Upper lobe of left lung (tissue), 6 donors: Measurements from ENCODE around the gene FBXL20. TPM values are rescaled to one million over a fixed set of nuclear protein-coding genes. Genes with fewer than 3 reads are reported as not detected.
A peak's percentile ranks its signal among the peaks of the same experiment; 100 is the strongest.

Experiments
- ATAC-seq, 2 donors: fragments of 200-7000 bp; cut with Tn5 transposase; one replicate each; pipeline ENCODE4 v1.9.1; 2022; ENCODE audit warnings: mild to moderate bottlenecking in 2 of 2, moderate library complexity in 2 of 2; ENCODE audit not compliant: low FRiP score in 2 of 2
- DNase-seq, 2 donors: peaks; one replicate each; pipeline ENCODE4 v3.0.0-alpha.2; 2019 to 2020
- H3K27ac ChIP-seq, 4 donors: fragments of 200-600 bp; sonication (generic); one replicate each; pipeline ENCODE4 v1.5.1; 2016 to 2019
- H3K27me3 ChIP-seq, 4 donors: fragments of 200-600 bp; sonication (generic); one replicate each; pipeline ENCODE4 v1.5.1; 2017 to 2019
- H3K36me3 ChIP-seq, 4 donors: fragments of 200-600 bp; sonication (generic); one replicate each; pipeline ENCODE4 v1.5.1; 2016 to 2019
- H3K4me1 ChIP-seq, 4 donors: fragments of 200-600 bp; sonication (generic); one replicate each; pipeline ENCODE4 v1.5.1; 2018 to 2019
- H3K4me3 ChIP-seq, 4 donors: fragments of 200-600 bp; sonication (generic); one replicate each; pipeline ENCODE4 v1.5.1; 2017 to 2019; ENCODE audit warnings: mild to moderate bottlenecking in 2 of 4, moderate library complexity in 1 of 4
- H3K9me3 ChIP-seq, 4 donors: fragments of 200-600 bp; sonication (generic); one replicate each; pipeline ENCODE4 v1.5.1; 2018 to 2019
- EP300 ChIP-seq, 4 donors: sonication (generic); formaldehyde crosslinking; IDR thresholded peaks; one replicate each; pipeline ENCODE4 v1.5.1; 2017; ENCODE audit warnings: antibody characterized with exemption in 4 of 4, control low read depth in 2 of 4
- POLR2A ChIP-seq, 4 donors: fragments of 450-650 bp; IDR thresholded peaks; one replicate each; pipeline ENCODE4 v1.5.1; 2016 to 2017; ENCODE audit warnings: antibody characterized with exemption in 4 of 4, mild to moderate bottlenecking in 2 of 4
- POLR2AphosphoS5 ChIP-seq, 2 donors: sonication (generic); formaldehyde crosslinking; IDR thresholded peaks; one replicate each; pipeline ENCODE4 v1.5.1; 2017; ENCODE audit warnings: antibody characterized with exemption in 2 of 2
- WGBS, 2 donors: methylation state at CpG; one replicate each; pipeline ENCODE4 v1.1.5; 2017 to 2018; 5-methylcytosine and 5-hydroxymethylcytosine counted together
- total RNA-seq, 6 donors: library from RNA; depleted of rRNA in 4 of 6; stranded (reverse); fragments of >200 nt in 4 of 6; gene quantifications; one replicate each; pipeline versions ENCODE4 v1.1.0 to v1.2.1, GENCODE V29; 2016 to 2021
- TF ChIP-seq, protein P1 (sequence below), 6 experiments: fragments of 450-650 bp in 4 of 6; fragments of 200-600 bp in 2 of 6; sonication (generic) in 2 of 6; IDR thresholded peaks; one replicate each; pipeline ENCODE4 v1.5.1; 2016 to 2019; ENCODE audit warnings: antibody characterized with exemption in 6 of 6
- donor health status: DM: no; HTN: no; CAD: no; lungs with moderate emphysema.
- donor health status: DM: no; HTN: yes; CAD: no; lungs with severe emphysema.

Gene FBXL20
- total RNA-seq, 6 donors from 2014 or later = 7.6 to 53.4 (median 30.4) TPM

DNA sequence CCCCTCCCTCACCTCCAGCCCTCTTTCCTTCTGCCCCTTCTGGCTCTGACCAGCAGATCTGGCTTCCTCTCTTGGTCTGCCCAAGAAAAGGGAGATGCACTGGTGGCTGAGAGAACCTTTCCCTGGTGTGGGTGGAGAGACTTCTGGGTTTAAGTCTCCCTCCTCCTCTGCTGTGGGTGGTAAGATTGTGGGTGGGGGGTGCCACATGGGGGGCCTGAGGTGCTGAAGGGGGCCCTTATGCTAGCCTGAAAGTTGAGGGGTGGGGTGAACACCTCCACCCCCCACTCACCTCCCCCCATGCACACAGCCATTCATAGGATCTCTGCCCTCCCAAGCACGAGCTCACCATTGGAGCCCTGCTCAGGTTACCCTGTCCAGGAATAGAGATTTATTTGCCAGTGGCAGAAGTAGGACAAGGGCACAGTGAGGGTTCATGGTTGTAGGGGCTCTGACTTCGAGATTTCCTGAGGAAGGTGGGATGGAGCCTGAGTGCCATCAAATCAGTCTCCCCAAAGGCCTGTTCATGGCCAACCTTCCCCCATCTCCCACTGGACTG is 174.0 kb downstream of the FBXL20 start:
- Histone ChIP-seq H3K9me3 (no peaks in the 10 kb centered on the region), H3K4me1 (peaks cover 24 to 36% (median 33%) of the 10 kb centered on the region in 4 donors), H3K36me3 (no peaks in the 10 kb centered on the region), H3K4me3 (no peak overlapping the region), H3K27me3 (peaks cover 0 to 30% (median 17%) of the 10 kb centered on the region in 4 donors), H3K27ac (no peak overlapping the region)
- TF ChIP-seq, protein P1, sequence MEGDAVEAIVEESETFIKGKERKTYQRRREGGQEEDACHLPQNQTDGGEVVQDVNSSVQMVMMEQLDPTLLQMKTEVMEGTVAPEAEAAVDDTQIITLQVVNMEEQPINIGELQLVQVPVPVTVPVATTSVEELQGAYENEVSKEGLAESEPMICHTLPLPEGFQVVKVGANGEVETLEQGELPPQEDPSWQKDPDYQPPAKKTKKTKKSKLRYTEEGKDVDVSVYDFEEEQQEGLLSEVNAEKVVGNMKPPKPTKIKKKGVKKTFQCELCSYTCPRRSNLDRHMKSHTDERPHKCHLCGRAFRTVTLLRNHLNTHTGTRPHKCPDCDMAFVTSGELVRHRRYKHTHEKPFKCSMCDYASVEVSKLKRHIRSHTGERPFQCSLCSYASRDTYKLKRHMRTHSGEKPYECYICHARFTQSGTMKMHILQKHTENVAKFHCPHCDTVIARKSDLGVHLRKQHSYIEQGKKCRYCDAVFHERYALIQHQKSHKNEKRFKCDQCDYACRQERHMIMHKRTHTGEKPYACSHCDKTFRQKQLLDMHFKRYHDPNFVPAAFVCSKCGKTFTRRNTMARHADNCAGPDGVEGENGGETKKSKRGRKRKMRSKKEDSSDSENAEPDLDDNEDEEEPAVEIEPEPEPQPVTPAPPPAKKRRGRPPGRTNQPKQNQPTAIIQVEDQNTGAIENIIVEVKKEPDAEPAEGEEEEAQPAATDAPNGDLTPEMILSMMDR (IDR thresholded peaks at IDR 0.05) = no peak
- TF ChIP-seq EP300 (IDR thresholded peaks at IDR 0.05) (no peak), POLR2A (IDR thresholded peaks at IDR 0.05) (no peak), POLR2AphosphoS5 (IDR thresholded peaks at IDR 0.05) (no peak)
- ATAC-seq (no peak), DNase-seq (no peak)
- 90% methylated on average over 2 of the region's 2 CpGs; no CpG with 5 or more reads in 1 of the 2 donors for WGBS, 2 donors

DNA sequence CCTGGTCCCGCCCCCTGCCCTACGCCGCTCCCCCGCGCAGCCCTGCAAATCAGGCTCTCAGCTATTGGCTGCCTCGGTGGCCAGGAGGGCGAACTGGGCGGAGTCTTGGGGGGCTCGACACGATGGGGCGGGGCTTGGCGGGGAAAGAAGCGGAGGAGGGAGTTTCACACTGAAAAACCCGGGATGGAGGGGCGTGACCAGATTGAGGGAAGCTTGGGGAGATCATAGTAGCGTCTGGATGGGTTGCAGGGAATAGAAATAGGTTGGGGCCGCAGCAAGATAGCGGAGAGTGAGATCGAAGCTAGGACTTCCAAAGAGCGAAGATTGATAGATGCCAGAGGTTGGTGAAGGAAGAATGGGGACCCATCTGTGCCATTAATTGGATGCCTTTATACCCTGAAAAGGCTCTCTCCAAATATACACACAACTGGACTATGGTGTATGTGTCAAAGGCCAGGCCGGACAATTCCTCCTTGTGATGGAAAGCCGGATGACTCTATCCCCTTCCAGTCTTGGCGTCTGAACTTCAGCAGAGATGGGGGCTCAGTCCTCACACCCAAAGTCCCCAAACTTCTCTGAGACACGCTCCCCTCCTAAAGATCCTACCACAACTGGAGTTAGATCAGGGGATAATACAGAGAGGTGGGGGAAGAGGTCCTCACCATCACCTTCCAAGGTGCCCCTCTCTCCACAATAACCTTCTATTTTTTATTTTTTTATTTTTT is 175.3 kb downstream of the FBXL20 start:
- TF ChIP-seq POLR2A (IDR thresholded peaks at IDR 0.05) (no peak), POLR2AphosphoS5 (IDR thresholded peaks at IDR 0.05) (no peak), EP300 (IDR thresholded peaks at IDR 0.05) (no peak)
- TF ChIP-seq, protein P1 (IDR thresholded peaks at IDR 0.05) = no peak
- Histone ChIP-seq H3K4me1 (peaks cover 19 to 23% (median 22%) of the 10 kb centered on the region in 4 donors), H3K27me3 (peaks cover 0 to 30% (median 17%) of the 10 kb centered on the region in 4 donors), H3K36me3 (no peaks in the 10 kb centered on the region), H3K9me3 (no peaks in the 10 kb centered on the region), H3K27ac (no peak overlapping the region), H3K4me3 (peak overlapping the region in 3 of 4 donors; percentile 28 to 49 (median 38))
- ATAC-seq (peak in 1 of 2 donors; percentile 90), DNase-seq (peak in 1 of 2 donors; percentile 86)
- 14 to 17% methylated on average over 23 to 24 of the region's 24 CpGs for WGBS, 2 donors

DNA sequence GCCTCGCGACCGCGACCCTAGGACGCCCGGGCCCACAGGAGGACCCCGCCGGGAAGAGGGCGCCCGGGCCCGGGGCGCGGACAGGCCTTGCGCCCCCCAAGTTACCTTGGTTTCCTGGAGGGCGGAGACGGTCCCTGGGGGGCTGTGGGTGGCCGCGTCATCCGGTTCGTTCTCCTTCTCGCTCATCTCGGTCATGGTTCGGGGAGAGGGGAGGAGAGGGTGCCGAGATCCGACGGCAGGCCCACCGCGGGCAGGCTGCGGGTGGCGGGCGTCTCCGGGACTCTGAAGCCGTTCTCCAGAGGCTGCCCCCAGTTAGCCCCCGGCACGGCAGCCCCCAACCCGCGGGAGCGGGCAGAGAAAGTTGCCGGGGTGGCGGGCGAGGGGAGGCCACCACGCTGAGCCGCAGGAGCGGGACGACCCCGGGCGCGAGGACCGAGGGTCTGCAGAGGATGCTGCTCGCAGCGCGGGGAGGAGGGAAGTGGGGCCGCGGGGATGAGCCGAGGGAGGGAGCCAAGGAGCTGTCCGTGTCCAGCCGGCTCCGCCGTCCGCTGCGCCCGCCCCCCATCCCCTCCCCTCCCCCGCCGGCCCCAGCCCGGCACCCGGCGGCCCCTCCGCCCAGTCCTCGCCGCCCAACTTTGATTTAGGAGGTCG is 176.0 kb downstream of the FBXL20 start, which contains the start of gene STAC2:
Gene STAC2 (minus strand): TSS at position 638 of the 651 bp plus-strand sequence. CDS start 443 bp downstream, at position 195.
- peak in 1 of 2 donors; percentile 28 for ATAC-seq
- TF ChIP-seq POLR2A (IDR thresholded peaks at IDR 0.05) (no peak), EP300 (IDR thresholded peaks at IDR 0.05) (no peak), POLR2AphosphoS5 (IDR thresholded peaks at IDR 0.05) (no peak)
- TF ChIP-seq, protein P1 (IDR thresholded peaks at IDR 0.05) = no peak
- WGBS, 2 donors = 2 to 3% methylated on average over 15 to 50 of the region's 71 CpGs
- no peaks in the 10 kb centered on the region for H3K36me3 ChIP-seq
- peaks cover 18 to 22% (median 19%) of the 10 kb centered on the region in 4 donors for H3K4me1 ChIP-seq
- H3K27ac ChIP-seq = no peak within 1 kb of the TSS
- H3K27me3 ChIP-seq = peaks cover 0 to 30% (median 17%) of the 10 kb centered on the region in 4 donors
- H3K4me3 ChIP-seq = peak within 1 kb of the TSS in 3 of 4 donors; percentile 28 to 49 (median 38)
- no peaks in the 10 kb centered on the region for H3K9me3 ChIP-seq
- DNase-seq = peak in 1 of 2 donors; percentile 83

DNA sequence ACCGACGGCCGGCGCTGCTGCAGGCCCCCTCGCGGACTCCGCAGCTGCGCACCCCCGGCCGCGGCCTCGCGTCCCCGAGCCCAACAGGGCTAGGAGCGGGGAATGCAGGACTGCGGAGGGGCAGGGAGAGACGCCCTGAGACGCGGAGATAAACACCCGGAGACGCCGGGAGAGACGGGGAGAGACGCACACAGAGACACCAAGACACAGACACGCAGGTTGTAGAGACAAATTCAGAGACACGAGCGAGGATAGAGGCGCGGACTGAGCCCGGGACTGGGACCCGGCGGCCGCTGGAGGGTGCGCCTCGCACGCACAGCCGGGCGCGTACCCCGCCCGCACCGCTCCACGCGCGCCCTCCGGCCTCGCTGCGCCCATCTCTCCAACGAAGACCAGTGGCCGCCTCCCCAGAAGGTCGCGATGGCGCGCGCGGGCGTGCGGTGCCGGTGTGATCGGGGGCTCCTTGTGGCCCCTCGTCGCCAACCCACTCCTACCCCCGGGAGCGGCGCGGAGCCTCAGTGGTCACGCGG is 176.6 kb downstream of the FBXL20 start:
- no peaks in the 10 kb centered on the region for H3K9me3 ChIP-seq
- peaks cover 19 to 22% (median 21%) of the 10 kb centered on the region in 4 donors for H3K4me1 ChIP-seq
- H3K4me3 ChIP-seq = peak overlapping the region in 3 of 4 donors; percentile 28 to 49 (median 38)
- H3K27ac ChIP-seq = no peak overlapping the region
- TF ChIP-seq, protein P1 (IDR thresholded peaks at IDR 0.05) = no peak
- TF ChIP-seq EP300 (IDR thresholded peaks at IDR 0.05) (no peak), POLR2A (IDR thresholded peaks at IDR 0.05) (no peak), POLR2AphosphoS5 (IDR thresholded peaks at IDR 0.05) (no peak)
- H3K36me3 ChIP-seq = no peaks in the 10 kb centered on the region
- WGBS, 2 donors = 4 to 5% methylated on average over 8 to 47 of the region's 68 CpGs
- H3K27me3 ChIP-seq = peaks cover 0 to 30% (median 17%) of the 10 kb centered on the region in 4 donors
- DNase-seq (peak in 1 of 2 donors; percentile 87), ATAC-seq (peak in 1 of 2 donors; percentile 58)
